SKM-1 (cell line): ENCODE results near the gene CMSS1.
"Not testable (repeated sequence)": the region's sequence is repeated elsewhere in the genome, so short reads cannot be mapped to it uniquely, and the experiment has no call there.

Experiments used
- DNase-seq: peaks from one replicate; lab custom pipeline; 2025; ENCODE audit not compliant: unreplicated experiment; lab: John Stamatoyannopoulos, UW

The CMSS1 gene

DNA sequence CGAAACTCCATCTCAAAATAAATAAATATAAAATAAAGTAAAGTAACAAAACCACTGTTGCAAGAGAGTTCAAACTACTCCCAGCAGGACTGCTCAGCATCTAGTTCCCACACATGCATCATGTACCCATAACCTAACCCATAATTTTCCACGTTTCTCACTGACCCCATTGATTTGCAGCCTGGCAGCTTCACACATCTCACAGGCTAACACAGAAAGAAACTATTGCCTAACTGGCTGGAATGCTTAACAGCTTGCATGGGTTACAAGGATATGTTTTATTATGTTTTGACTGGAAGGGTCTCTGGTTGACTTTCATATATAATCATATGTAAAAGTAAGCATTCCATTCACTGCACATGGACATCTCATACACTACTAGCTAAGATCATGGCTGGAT, 387.5 kb downstream of the CMSS1 start:
- no peak for DNase-seq

DNA sequence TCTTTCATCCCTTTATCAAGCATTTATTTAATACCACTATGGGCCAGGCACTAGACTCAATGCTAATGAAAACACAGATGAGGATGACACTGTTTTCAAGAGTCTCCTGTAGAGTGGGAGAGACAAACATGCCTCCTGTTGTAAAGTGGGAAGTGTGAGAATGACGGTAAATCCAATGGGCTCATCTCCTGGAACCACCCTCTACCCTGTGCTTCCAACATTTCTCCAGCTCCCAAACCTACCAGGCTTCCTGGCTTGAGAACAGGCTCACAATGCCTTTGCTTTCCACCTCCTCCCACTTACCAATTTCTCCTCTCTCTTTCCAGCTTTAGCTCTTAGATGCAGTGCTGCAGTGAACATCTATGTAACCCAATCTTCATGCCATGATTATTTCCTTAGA, 389.0 kb downstream of the CMSS1 start:
- DNase-seq = no peak

DNA sequence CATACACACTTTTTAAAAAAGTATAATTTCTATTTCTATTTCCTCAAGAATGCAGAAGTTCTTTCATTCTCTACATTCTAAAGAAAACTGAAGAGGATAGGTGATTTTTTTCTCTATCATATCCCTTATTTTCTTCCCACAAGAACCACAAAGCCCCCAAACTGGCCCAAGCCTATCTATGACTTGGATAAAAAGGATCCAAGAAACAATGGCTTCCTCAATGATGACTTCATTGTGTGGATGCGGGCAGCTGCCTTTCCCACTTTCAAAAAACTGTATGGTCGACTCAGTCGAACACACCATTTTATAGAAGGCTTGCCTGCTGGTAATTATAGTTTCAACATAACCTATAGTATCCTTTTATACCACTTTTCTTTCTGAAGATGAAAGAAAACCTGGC, 390.2 kb downstream of the CMSS1 start:
- DNase-seq = no peak

DNA sequence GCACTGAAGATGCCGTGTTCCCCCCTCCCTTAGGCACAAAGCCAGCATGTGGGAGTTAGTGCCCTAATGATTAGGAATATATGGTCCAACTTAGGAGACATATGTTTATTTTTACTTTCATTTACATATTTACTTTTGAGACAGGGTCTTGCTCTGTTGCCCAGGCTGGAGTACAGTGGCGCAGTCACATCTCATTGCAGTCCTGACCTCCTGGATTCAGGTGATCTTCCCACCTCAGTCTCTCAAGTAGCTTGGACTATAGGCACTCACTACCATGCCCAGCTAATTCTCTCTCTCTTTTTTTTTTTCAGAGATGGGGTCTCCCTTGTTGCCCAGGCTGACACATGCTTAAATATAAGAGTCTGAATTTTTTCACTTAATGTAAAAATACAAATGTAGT, 391.5 kb downstream of the CMSS1 start:
- DNase-seq = no peak

GRCh38 chr3:100209948-100210771, 392.5 kb downstream of the CMSS1 start:
- no peak for DNase-seq

DNA sequence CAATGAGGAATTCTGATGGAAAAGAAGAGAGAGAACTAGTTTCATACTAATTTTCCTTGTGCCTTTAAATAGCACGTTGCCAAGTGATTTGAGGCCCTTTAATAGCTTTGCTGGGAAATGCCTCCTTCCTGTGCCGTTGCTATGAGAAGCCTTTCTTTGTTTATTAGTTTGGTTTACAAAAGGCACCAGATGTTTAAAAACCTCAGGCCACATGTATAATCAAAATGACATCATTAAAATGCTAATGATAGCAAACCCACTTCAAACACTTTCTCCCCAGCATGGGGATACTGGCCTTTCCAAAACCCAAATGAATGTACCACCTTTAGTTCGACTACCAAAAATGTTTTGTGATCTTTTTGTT, 393.1 kb downstream of the CMSS1 start:
- DNase-seq = no peak

DNA sequence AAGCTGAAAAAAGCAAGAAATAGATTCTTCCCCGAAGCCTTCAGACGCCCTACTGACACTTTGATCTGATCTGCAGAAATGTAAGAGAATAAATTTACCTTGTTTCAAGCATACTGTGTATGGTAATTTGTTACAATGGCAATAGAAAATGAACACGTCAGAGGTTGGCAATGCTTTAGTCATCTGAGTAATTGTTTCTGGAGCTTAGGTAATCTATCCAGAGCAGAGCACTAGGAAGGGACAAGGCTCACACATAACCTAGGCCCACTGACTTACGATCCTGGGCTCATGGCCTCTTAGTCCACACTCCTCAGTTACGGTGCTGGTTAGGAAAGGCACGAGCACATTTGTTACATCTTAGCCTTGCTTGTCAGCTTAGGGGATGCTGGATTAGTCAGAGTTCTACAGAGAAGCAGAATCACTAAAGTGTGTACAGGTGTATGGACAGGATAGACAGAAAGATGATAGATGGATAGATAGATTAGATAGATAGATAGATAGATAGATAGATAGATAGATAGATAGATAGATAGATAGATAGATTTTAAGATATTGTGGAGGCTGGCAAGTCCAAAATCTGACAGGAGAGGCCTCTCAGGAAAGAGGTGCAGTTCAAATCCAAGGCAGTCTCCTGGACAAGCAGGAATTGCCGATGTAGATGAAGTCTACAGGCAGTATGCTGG, 396.4 kb downstream of the CMSS1 start:
- no peak for DNase-seq

GRCh38 chr3:100214574-100214964, 396.9 kb downstream of the CMSS1 start:
- DNase-seq = no peak

DNA sequence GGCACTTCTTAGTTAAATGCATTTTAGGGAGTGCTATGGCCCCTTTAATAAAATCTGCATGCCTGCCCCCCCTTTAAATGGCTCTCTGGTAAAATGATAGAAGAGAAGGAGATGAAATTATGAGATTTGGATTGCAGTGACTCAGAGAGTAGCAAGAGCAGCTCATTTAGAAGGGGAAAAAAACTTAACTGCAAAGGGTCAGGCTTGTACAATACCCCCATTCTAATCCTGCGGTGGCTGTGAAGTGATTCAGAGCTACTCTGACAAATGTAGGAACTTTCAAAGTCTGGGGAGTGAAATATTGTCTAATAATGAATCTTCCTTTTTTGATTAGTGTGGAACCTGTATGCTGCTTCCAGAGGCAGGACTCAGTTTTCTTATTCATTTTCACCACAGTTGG, 399.1 kb downstream of the CMSS1 start:
- DNase-seq = no peak

- DNase-seq = no peak
Measured at GRCh38 chr3:100221159-100221558, 403.5 kb downstream of the CMSS1 start.

- DNase-seq = no peak
Measured at GRCh38 chr3:100225193-100225592, 407.5 kb downstream of the CMSS1 start.

- DNase-seq = no peak
Measured at GRCh38 chr3:100225883-100226282, 408.2 kb downstream of the CMSS1 start.

GRCh38 chr3:100226712-100227429, 409.2 kb downstream of the CMSS1 start:
- DNase-seq = no peak

GRCh38 chr3:100227511-100227921, 409.9 kb downstream of the CMSS1 start:
- no peak for DNase-seq

DNA sequence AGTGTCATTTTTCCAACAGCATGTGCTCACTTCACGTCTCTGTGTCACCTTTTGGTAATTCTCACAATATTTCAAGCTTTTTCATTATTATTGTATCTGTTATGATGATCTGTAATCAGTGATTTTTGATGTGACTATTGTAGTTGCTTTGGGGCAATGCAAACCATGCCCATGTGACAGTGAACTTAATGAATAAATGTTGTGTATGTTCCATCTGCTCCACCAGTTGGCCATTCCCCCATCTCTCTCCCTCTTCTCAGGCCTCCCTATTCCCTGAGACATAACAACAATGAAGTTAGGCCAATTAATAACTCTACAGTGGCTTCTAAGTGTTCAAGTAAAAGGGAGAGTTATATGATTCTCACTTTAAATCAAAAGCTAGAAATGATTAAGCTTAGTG, 410.6 kb downstream of the CMSS1 start:
- no peak for DNase-seq

DNA sequence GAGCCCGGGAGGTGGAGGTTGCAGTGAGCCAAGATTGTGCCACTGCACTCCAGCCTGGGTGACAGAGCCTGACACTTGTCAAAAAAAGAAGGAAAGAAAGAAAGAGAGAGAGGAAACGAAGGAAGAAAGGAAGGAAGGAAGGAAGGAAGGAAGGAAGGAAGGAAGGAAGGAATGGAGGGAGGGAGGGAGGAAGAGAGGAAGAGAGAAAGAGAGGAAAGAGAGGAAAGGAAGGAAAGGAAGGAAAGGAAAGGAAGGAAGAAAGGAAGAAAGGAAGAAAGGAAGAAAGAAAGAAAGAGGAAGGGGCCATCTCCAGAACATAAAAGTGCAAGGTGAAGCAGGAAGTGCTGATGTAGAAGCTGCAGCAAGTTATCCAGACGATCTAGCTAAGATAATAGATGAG, 411.5 kb downstream of the CMSS1 start:
- DNase-seq = not testable (repeated sequence)

DNA sequence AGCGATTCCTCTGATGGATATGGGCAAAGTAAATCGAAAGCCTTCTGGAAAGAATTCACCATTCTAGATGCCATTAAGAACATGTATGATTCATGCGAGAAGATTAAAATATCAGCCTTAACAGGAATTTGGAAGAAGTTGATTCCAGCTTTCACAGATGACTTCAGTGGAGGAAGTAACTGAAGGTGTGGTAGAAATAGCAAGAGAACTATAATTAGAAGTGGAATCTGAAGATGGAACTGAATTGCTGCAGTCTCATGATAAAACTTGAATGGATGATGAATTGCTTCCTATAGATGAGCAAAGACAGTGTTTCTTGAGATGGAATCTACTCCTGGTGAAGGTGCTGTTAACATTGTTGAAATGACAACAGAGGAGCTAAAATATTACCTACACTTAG, 413.0 kb downstream of the CMSS1 start:
- DNase-seq = no peak
